Activated B cell treated with CpG ODN at 0.5 μM for 24 hours (primary cell): ENCODE data around the gene PRMT5. TPM values are rescaled to one million over a fixed set of nuclear protein-coding genes. Genes with fewer than 3 reads are reported as not detected.
"Not testable (repeated sequence)": the region's sequence is repeated elsewhere in the genome, so short reads cannot be mapped to it uniquely, and the experiment has no call there.

ENCODE experiments used
- ATAC-seq: fragments of 200-7000 bp; cut with Tn5 transposase; one replicate; pipeline ENCODE4 v1.10.0; 2021; ENCODE audit warnings: low read depth, mild to moderate bottlenecking, moderate library complexity
- CTCF ChIA-PET: fragments of 350-600 bp; sonication (Branson Sonifier 250); formaldehyde crosslinking; loops from one replicate; lab custom pipeline; 2021; ENCODE audit warnings: antibody characterized with exemption; lab: Charles Lee
- POLR2A ChIA-PET: fragments of 350-600 bp; sonication (Branson Sonifier 250); formaldehyde crosslinking; loops from one replicate; lab custom pipeline; 2021; ENCODE audit warnings: antibody characterized with exemption; lab: Charles Lee
- DNase-seq: peaks from one replicate; pipeline ENCODE4 v3.0.0; 2022
- H3K27ac Mint-ChIP-seq: one replicate; pipeline ENCODE4 v1.8.0; 2020; ENCODE audit warnings: mixed read lengths
- H3K27me3 Mint-ChIP-seq: one replicate; pipeline ENCODE4 v1.8.0; 2021; ENCODE audit warnings: mixed read lengths
- H3K36me3 Mint-ChIP-seq: one replicate; pipeline ENCODE4 v1.8.0; 2021; ENCODE audit warnings: low read depth, mixed read lengths
- H3K4me1 Mint-ChIP-seq: one replicate; pipeline ENCODE4 v1.8.0; 2021; ENCODE audit warnings: mixed read lengths
- H3K4me3 Mint-ChIP-seq: one replicate; pipeline ENCODE4 v1.8.0; 2020; ENCODE audit warnings: mild to moderate bottlenecking, mixed read lengths
- H3K9me3 Mint-ChIP-seq: one replicate; pipeline ENCODE4 v1.8.0; 2020; ENCODE audit warnings: mixed read lengths
- CTCF ChIP-seq: fragments of 200-600 bp; IDR thresholded peaks from one replicate; pipeline ENCODE4 v1.8.0; 2022; ENCODE audit warnings: antibody characterized with exemption, mild to moderate bottlenecking
- intact Hi-C: fragments of 100-400 bp; cut with micrococcal nuclease; formaldehyde crosslinking; loops from one replicate; pipeline ENCODE4 v1.15.1; 2024
- total RNA-seq: library from RNA; stranded (reverse); gene quantifications from 2 replicates; pipeline ENCODE4 v1.2.3, GENCODE V29; 2022

Gene PRMT5
- total RNA-seq, 1 donor from 2014 or later, result 75.3 TPM

- Mint-ChIP-seq H3K27ac (no peak overlapping the region), H3K4me1 (peaks cover 11% of the 10 kb centered on the region), H3K4me3 (no peak overlapping the region), H3K27me3 (no peaks in the 10 kb centered on the region), H3K9me3 (no peaks in the 10 kb centered on the region), H3K36me3 (peaks cover 29% of the 10 kb centered on the region)
- no peak for ATAC-seq
- ChIA-PET CTCF (no interaction called here), POLR2A (no interaction called here)
- no peak for DNase-seq
- intact Hi-C loops, result no loop called here
- no peak for TF ChIP-seq CTCF
Measured at GRCh38 chr14:22952418-22952817, 23.2 kb upstream of the PRMT5 start.

GRCh38 chr14:22951795-22952194, 22.6 kb upstream of the PRMT5 start:
- CTCF ChIA-PET, H3K27ac Mint-ChIP-seq, ATAC-seq, DNase-seq, H3K27me3 Mint-ChIP-seq, intact Hi-C loops, H3K4me3 Mint-ChIP-seq, POLR2A ChIA-PET, H3K9me3 Mint-ChIP-seq: not testable (repeated sequence)
- Mint-ChIP-seq H3K36me3 (peaks cover 35% of the 10 kb centered on the region), H3K4me1 (peaks cover 10% of the 10 kb centered on the region)

DNA sequence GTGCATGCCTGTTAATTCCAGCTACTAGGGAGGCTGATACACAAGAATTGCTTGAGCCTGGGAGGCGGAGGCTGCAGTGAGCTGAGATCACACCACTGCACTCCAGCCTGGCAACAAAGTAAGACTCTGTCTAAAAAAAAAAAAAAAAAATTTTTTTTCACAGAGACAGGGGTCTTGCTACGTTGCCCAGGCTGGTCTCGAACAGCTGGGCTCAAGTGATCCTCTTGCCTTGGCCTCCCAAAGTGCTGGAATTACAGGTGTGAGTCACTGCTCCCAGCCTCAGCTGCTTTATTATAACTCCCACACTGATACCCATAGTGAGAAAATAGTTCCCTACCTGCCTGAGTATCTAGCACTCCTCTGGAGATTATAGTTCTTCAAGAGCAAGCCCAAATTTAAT, 16.5 kb upstream of the PRMT5 start:
- Mint-ChIP-seq H3K27me3 (no peaks in the 10 kb centered on the region), H3K4me1 (no peaks in the 10 kb centered on the region), H3K9me3 (no peaks in the 10 kb centered on the region), H3K4me3 (no peak overlapping the region), H3K27ac (no peak overlapping the region), H3K36me3 (peaks cover 44% of the 10 kb centered on the region)
- ChIA-PET POLR2A (interaction anchor here (1.2 to 1.7 kb wide), 3 partner anchors 10 to 11 kb away, joined by 4 to 19 read pairs (median 5); partner anchors contain the start of gene HAUS4), CTCF (interaction anchor here (1.6 kb wide), 1 partner anchor 11 kb away, joined by 3 read pairs; the partner anchor contains the start of gene HAUS4)
- TF ChIP-seq CTCF, result no peak
- ATAC-seq, result no peak
- no peak for DNase-seq
- intact Hi-C loops, result no loop called here

- POLR2A ChIA-PET, result interaction anchor here (0.7 kb wide), 1 partner anchor 372 kb away, joined by 3 read pairs; no protein-coding TSS in a partner anchor
Measured at GRCh38 chr14:22939684-22940083, 10.5 kb upstream of the PRMT5 start.

DNA sequence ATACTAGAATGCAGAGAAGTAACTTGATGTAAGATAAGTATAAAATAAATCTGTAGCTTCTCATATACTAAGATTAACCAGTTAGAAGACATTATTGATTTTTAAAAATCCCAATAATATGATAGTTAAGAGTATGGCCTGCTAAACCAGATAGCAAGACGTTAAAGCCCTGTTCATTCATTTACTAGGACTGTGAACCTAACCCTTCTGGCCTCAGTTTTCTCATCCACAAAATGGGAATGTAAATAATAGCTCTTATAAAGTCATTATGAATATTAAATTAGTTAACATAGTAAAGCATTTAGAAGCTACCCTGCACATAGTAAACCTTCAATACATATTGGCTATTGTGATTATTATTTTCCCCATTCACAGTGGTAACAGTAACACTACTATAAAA, 6.0 kb upstream of the PRMT5 start:
- Mint-ChIP-seq H3K27me3 (no peaks in the 10 kb centered on the region), H3K36me3 (no peaks in the 10 kb centered on the region), H3K4me3 (no peak overlapping the region), H3K27ac (no peak overlapping the region), H3K4me1 (peaks cover 5% of the 10 kb centered on the region), H3K9me3 (no peaks in the 10 kb centered on the region)
- ChIA-PET POLR2A (interaction anchor here (1.2 to 1.5 kb wide), 2 partner anchors 10 to 49 kb away, joined by 3 to 5 read pairs; no protein-coding TSS in a partner anchor), CTCF (interaction anchor here (0.9 to 1.0 kb wide), 2 partner anchors 17 to 21 kb away, joined by 3 read pairs; partner anchors contain the start of gene HAUS4)
- DNase-seq, result no peak
- no peak for ATAC-seq
- intact Hi-C loops, result no loop called here
- TF ChIP-seq CTCF, result no peak

More at GRCh38 chr14:22939684-22940083, 10.5 kb upstream of the PRMT5 start:
- H3K9me3 Mint-ChIP-seq, result no peaks in the 10 kb centered on the region
- no peaks in the 10 kb centered on the region for H3K27me3 Mint-ChIP-seq
- DNase-seq (no peak), ATAC-seq (no peak)
- intact Hi-C loops, result no loop called here
- peaks cover 12% of the 10 kb centered on the region for H3K36me3 Mint-ChIP-seq
- no peaks in the 10 kb centered on the region for H3K4me1 Mint-ChIP-seq
- H3K27ac Mint-ChIP-seq, result no peak overlapping the region
- no peak for TF ChIP-seq CTCF
- H3K4me3 Mint-ChIP-seq, result no peak overlapping the region
- CTCF ChIA-PET, result interaction anchor here (0.6 kb wide), 1 partner anchor 373 kb away, joined by 3 read pairs; no protein-coding TSS in a partner anchor
